Hepatocyte (in vitro differentiated cells): ENCODE results near the gene RPAP3.

Experiments
- EZH2 ChIP-seq: fragments of 200-600 bp; sonication (generic); IDR thresholded peaks from 2 replicates; pipeline ENCODE4 v1.6.1; 2016; ENCODE audit warnings: antibody characterized with exemption, mild to moderate bottlenecking, borderline replicate concordance
- EZH2phosphoT487 ChIP-seq: fragments of 200-600 bp; sonication (generic); IDR thresholded peaks from one replicate; pipeline ENCODE4 v1.6.1; 2018; ENCODE audit warnings: antibody characterized with exemption, mild to moderate bottlenecking, low read depth, moderate library complexity; ENCODE audit not compliant: unreplicated experiment, severe bottlenecking
- TF ChIP-seq, protein P1 (sequence below): fragments of 200-600 bp; sonication (generic); IDR thresholded peaks from 2 replicates; pipeline ENCODE4 v1.5.1; 2016; ENCODE audit warnings: antibody characterized with exemption, mild to moderate bottlenecking; ENCODE audit not compliant: poor library complexity

DNA sequence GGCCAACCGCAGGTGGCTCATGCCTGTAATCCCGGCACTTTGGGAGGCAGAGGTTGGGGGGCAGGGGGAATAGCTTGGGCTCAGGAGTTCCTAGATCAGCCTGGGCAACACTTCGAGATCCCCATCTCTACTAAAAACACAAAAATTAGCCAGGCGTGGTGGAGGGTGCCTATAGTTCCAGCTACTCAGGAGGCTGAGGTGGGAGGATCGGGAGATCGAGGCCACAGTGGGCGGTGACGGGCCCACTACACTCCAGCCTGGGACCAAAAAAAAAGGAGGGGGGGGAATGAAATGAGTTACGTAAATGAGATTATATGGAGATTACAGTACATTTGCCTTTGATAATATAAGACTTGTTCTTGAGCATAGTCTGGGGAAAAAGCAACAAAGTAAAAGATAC is 1.1 kb downstream of the RPAP3 start:
- TF ChIP-seq, protein P1, sequence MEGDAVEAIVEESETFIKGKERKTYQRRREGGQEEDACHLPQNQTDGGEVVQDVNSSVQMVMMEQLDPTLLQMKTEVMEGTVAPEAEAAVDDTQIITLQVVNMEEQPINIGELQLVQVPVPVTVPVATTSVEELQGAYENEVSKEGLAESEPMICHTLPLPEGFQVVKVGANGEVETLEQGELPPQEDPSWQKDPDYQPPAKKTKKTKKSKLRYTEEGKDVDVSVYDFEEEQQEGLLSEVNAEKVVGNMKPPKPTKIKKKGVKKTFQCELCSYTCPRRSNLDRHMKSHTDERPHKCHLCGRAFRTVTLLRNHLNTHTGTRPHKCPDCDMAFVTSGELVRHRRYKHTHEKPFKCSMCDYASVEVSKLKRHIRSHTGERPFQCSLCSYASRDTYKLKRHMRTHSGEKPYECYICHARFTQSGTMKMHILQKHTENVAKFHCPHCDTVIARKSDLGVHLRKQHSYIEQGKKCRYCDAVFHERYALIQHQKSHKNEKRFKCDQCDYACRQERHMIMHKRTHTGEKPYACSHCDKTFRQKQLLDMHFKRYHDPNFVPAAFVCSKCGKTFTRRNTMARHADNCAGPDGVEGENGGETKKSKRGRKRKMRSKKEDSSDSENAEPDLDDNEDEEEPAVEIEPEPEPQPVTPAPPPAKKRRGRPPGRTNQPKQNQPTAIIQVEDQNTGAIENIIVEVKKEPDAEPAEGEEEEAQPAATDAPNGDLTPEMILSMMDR = no peak
- TF ChIP-seq EZH2 (no peak), EZH2phosphoT487 (no peak)
